HUDEP-2 (cell line): ENCODE results near the gene TMC8.

ENCODE experiments used
- DNase-seq, 76 experiments: peaks; one replicate each; lab custom pipeline; 2025; ENCODE audit not compliant: unreplicated experiment in 76 of 76; lab: John Stamatoyannopoulos, UW

TMC8 gene

GRCh38 chr17:78148286-78149016 is 17.9 kb downstream of the TMC8 start:
- DNase-seq, result no peak

GRCh38 chr17:78151514-78152008 is 21.0 kb downstream of the TMC8 start:
- no peak for DNase-seq

- DNase-seq, result no peak
These were observed 24.6 kb downstream of the TMC8 start for GRCh38 chr17:78154903-78155811.

GRCh38 chr17:78159575-78160158 is 29.1 kb downstream of the TMC8 start:
- DNase-seq, result no peak

GRCh38 chr17:78163881-78164747 is 33.5 kb downstream of the TMC8 start:
- DNase-seq, result no peak

GRCh38 chr17:78164748-78165607 is 34.4 kb downstream of the TMC8 start:
- DNase-seq, result no peak

- DNase-seq, result no peak
These were observed 35.8 kb downstream of the TMC8 start for GRCh38 chr17:78166416-78166815.

- peak in 72 of 76 experiments; percentile 19 to 87 (median 70) for DNase-seq
These were observed 37.8 kb downstream of the TMC8 start, which contains the start of gene SYNGR2 for GRCh38 chr17:78168242-78168902. Gene SYNGR2 (plus strand): TSS chr17:78168581. CDS start chr17:78168617, 36 bp downstream.

- no peak for DNase-seq
These were observed 38.6 kb downstream of the TMC8 start for GRCh38 chr17:78168903-78169793.

GRCh38 chr17:78170692-78171590 is 40.4 kb downstream of the TMC8 start:
- no peak for DNase-seq

- peak in 4 of 76 experiments; percentile 4 to 48 (median 44) for DNase-seq
These were observed 41.1 kb downstream of the TMC8 start for GRCh38 chr17:78171591-78172248.

- DNase-seq, result peak in 58 of 76 experiments; percentile 7 to 68 (median 40)
These were observed 41.9 kb downstream of the TMC8 start for GRCh38 chr17:78172249-78173051.

- DNase-seq, result peak in 1 of 76 experiments; percentile 7
These were observed 42.6 kb downstream of the TMC8 start for GRCh38 chr17:78173097-78173715.

GRCh38 chr17:78174346-78174869 is 43.8 kb downstream of the TMC8 start:
- no peak for DNase-seq
